Measurements from ENCODE around the gene MAP4.

Gene MAP4

GRCh38 chr3:47949979-47950378 lies 66.2 kb downstream of the MAP4 start:
- H3K79me2 ChIP-seq (ENCODE audit: control insufficient read depth, insufficient read depth, low read length, poor library complexity) = no peaks in the 10 kb centered on the region
- peaks cover 0 to 2% of the 10 kb centered on the region in 2 experiments for H3K36me3 ChIP-seq (ENCODE audit: control insufficient read depth in 1 of 2, insufficient read depth in 2 of 2, low read length in 2 of 2)
- no peaks in the 10 kb centered on the region for H3K4me1 ChIP-seq (ENCODE audit: control insufficient read depth in 1 of 2, insufficient read depth in 2 of 2, low read length in 2 of 2)
- no peak for DNase-seq
- H2AK5ac ChIP-seq (ENCODE audit: low read length) = no peak overlapping the region
- H3K4me2 ChIP-seq (ENCODE audit: low read length) = no peak overlapping the region
- no peak overlapping the region for H3K23ac ChIP-seq (ENCODE audit: low read length)
- H4K12ac ChIP-seq (ENCODE audit: low read depth, low read length) = no peak overlapping the region
- no peak overlapping the region for H2AFZ ChIP-seq (ENCODE audit: insufficient read depth, low read length, poor library complexity)
- no peak overlapping the region for H2BK12ac ChIP-seq (ENCODE audit: low read length)
- no peaks in the 10 kb centered on the region for H3K79me1 ChIP-seq (ENCODE audit: low read length)
- no peaks in the 10 kb centered on the region for H3K9me3 ChIP-seq (ENCODE audit: insufficient read depth, low read depth, low read length)
- no peak overlapping the region for H3K14ac ChIP-seq (ENCODE audit: low read length)
- no peak overlapping the region for H3K27ac ChIP-seq (ENCODE audit: low read depth, low read length)
- H2BK5ac ChIP-seq (ENCODE audit: low read depth, low read length, poor library complexity) = no peak overlapping the region
- no peak overlapping the region for H4K8ac ChIP-seq (ENCODE audit: low read depth, low read length)
- H4K91ac ChIP-seq (ENCODE audit: low read depth, low read length) = no peak overlapping the region
- no CpG with 5 or more reads among the region's 3 CpGs for WGBS (ENCODE audit: extremely low coverage, insufficient coverage, insufficient read length)
- no peak overlapping the region for H3K9ac ChIP-seq (ENCODE audit: low read length)
- no peak overlapping the region for H3K4ac ChIP-seq (ENCODE audit: low read depth, low read length)
- H2BK120ac ChIP-seq (ENCODE audit: insufficient read depth, low read length, poor library complexity) = no peak overlapping the region
- H3K27me3 ChIP-seq (ENCODE audit: insufficient read depth, low read length) = no peaks in the 10 kb centered on the region
- no peak overlapping the region for H3K4me3 ChIP-seq (ENCODE audit: low read depth, low read length)
- H3K18ac ChIP-seq (ENCODE audit: low read length) = no peak overlapping the region

DNA sequence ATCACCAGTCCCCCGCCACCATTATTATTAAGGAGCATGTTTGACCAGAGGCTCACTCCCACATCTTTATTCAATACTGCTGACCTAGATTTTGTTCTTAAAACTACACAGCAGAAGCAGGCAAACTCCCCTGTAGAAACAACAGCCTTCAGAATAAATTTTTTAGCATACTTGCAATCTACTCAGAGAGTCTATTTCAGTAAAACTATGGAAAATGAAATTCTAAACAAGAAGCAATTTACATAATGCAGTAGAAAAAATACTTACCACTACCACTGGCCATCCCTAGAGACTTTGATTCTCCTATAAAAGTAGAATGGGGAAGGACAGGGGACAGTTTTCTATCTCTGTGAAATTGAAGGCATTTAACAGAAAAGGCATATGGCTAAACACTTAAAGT lies 76.0 kb downstream of the MAP4 start:
- H3K27ac ChIP-seq (ENCODE audit: low read depth, low read length) = no peak overlapping the region
- no peak overlapping the region for H2BK12ac ChIP-seq (ENCODE audit: low read length)
- no peak overlapping the region for H3K14ac ChIP-seq (ENCODE audit: low read length)
- no peak overlapping the region for H3K23ac ChIP-seq (ENCODE audit: low read length)
- no peaks in the 10 kb centered on the region for H3K79me2 ChIP-seq (ENCODE audit: control insufficient read depth, insufficient read depth, low read length, poor library complexity)
- H3K36me3 ChIP-seq (ENCODE audit: control insufficient read depth in 1 of 2, insufficient read depth in 2 of 2, low read length in 2 of 2) = peaks cover 0 to 2% of the 10 kb centered on the region in 2 experiments
- H3K4ac ChIP-seq (ENCODE audit: low read depth, low read length) = no peak overlapping the region
- no peak overlapping the region for H2BK120ac ChIP-seq (ENCODE audit: insufficient read depth, low read length, poor library complexity)
- no peaks in the 10 kb centered on the region for H3K79me1 ChIP-seq (ENCODE audit: low read length)
- H4K12ac ChIP-seq (ENCODE audit: low read depth, low read length) = no peak overlapping the region
- no peak overlapping the region for H3K4me3 ChIP-seq (ENCODE audit: low read depth, low read length)
- H3K4me1 ChIP-seq (ENCODE audit: control insufficient read depth in 1 of 2, insufficient read depth in 2 of 2, low read length in 2 of 2) = no peaks in the 10 kb centered on the region
- H2AK5ac ChIP-seq (ENCODE audit: low read length) = no peak overlapping the region
- H3K9ac ChIP-seq (ENCODE audit: low read length) = no peak overlapping the region
- no peak for DNase-seq
- no peak overlapping the region for H2BK5ac ChIP-seq (ENCODE audit: low read depth, low read length, poor library complexity)
- H4K8ac ChIP-seq (ENCODE audit: low read depth, low read length) = no peak overlapping the region
- no peak overlapping the region for H2AFZ ChIP-seq (ENCODE audit: insufficient read depth, low read length, poor library complexity)
- H3K9me3 ChIP-seq (ENCODE audit: insufficient read depth, low read depth, low read length) = no peaks in the 10 kb centered on the region
- no peaks in the 10 kb centered on the region for H3K27me3 ChIP-seq (ENCODE audit: insufficient read depth, low read length)
- no peak overlapping the region for H4K91ac ChIP-seq (ENCODE audit: low read depth, low read length)
- WGBS (ENCODE audit: extremely low coverage, insufficient coverage, insufficient read length) = no CpG with 5 or more reads among the region's 1 CpG
- H3K18ac ChIP-seq (ENCODE audit: low read length) = no peak overlapping the region
- no peak overlapping the region for H3K4me2 ChIP-seq (ENCODE audit: low read length)

DNA sequence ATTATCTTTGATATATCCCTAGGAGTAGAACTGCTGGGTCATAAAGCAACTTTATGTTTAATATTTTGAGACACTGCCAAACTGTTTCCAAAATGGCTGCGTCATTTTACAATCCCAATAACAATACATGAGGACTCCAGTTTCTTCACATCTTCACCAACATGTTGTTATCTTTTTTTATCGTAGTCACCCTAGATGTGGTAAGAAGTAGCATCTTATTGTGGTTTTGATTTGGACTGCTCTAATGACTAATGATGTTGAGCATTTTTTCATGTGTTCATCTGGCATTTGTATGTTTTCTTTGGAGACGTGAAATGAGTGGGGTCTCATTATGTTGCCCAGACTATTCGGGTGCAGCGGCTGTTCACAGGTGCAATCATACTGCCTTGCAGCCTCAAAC lies 83.8 kb downstream of the MAP4 start:
- Histone ChIP-seq H3K14ac (ENCODE audit: low read length) (no peak overlapping the region), H2BK12ac (ENCODE audit: low read length) (no peak overlapping the region), H3K27ac (ENCODE audit: low read depth, low read length) (no peak overlapping the region), H3K79me2 (ENCODE audit: control insufficient read depth, insufficient read depth, low read length, poor library complexity) (no peaks in the 10 kb centered on the region), H2AFZ (ENCODE audit: insufficient read depth, low read length, poor library complexity) (no peak overlapping the region), H4K91ac (ENCODE audit: low read depth, low read length) (no peak overlapping the region), H3K79me1 (ENCODE audit: low read length) (no peaks in the 10 kb centered on the region), H2BK5ac (ENCODE audit: low read depth, low read length, poor library complexity) (no peak overlapping the region), H2BK120ac (ENCODE audit: insufficient read depth, low read length, poor library complexity) (no peak overlapping the region), H4K8ac (ENCODE audit: low read depth, low read length) (no peak overlapping the region), H3K9me3 (ENCODE audit: insufficient read depth, low read depth, low read length) (no peaks in the 10 kb centered on the region), H2AK5ac (ENCODE audit: low read length) (no peak overlapping the region), H3K4ac (ENCODE audit: low read depth, low read length) (no peak overlapping the region), H3K4me1 (ENCODE audit: control insufficient read depth in 1 of 2, insufficient read depth in 2 of 2, low read length in 2 of 2) (no peaks in the 10 kb centered on the region), H3K9ac (ENCODE audit: low read length) (no peak overlapping the region), H3K4me2 (ENCODE audit: low read length) (no peak overlapping the region), H3K23ac (ENCODE audit: low read length) (no peak overlapping the region), H4K12ac (ENCODE audit: low read depth, low read length) (no peak overlapping the region), H3K18ac (ENCODE audit: low read length) (no peak overlapping the region), H3K27me3 (ENCODE audit: insufficient read depth, low read length) (no peaks in the 10 kb centered on the region), H3K36me3 (ENCODE audit: control insufficient read depth in 1 of 2, insufficient read depth in 2 of 2, low read length in 2 of 2) (peaks cover 1 to 4% of the 10 kb centered on the region in 2 experiments), H3K4me3 (ENCODE audit: low read depth, low read length) (no peak overlapping the region)
- DNase-seq = no peak
- WGBS (ENCODE audit: extremely low coverage, insufficient coverage, insufficient read length) = no CpG with 5 or more reads among the region's 5 CpGs

GRCh38 chr3:47930979-47931378 lies 85.2 kb downstream of the MAP4 start:
- H3K79me1 ChIP-seq (ENCODE audit: low read length) = no peaks in the 10 kb centered on the region
- H2AFZ ChIP-seq (ENCODE audit: insufficient read depth, low read length, poor library complexity) = no peak overlapping the region
- no peak overlapping the region for H3K23ac ChIP-seq (ENCODE audit: low read length)
- H2BK120ac ChIP-seq (ENCODE audit: insufficient read depth, low read length, poor library complexity) = no peak overlapping the region
- no peak overlapping the region for H3K4me3 ChIP-seq (ENCODE audit: low read depth, low read length)
- H3K14ac ChIP-seq (ENCODE audit: low read length) = no peak overlapping the region
- no peaks in the 10 kb centered on the region for H3K27me3 ChIP-seq (ENCODE audit: insufficient read depth, low read length)
- H3K4ac ChIP-seq (ENCODE audit: low read depth, low read length) = no peak overlapping the region
- H2AK5ac ChIP-seq (ENCODE audit: low read length) = no peak overlapping the region
- WGBS (ENCODE audit: extremely low coverage, insufficient coverage, insufficient read length) = no CpG with 5 or more reads among the region's 4 CpGs
- no peak overlapping the region for H4K8ac ChIP-seq (ENCODE audit: low read depth, low read length)
- no peak overlapping the region for H3K18ac ChIP-seq (ENCODE audit: low read length)
- H3K4me1 ChIP-seq (ENCODE audit: control insufficient read depth in 1 of 2, insufficient read depth in 2 of 2, low read length in 2 of 2) = no peaks in the 10 kb centered on the region
- H3K36me3 ChIP-seq (ENCODE audit: control insufficient read depth in 1 of 2, insufficient read depth in 2 of 2, low read length in 2 of 2) = peaks cover 10% of the 10 kb centered on the region in 2 experiments
- no peak overlapping the region for H3K27ac ChIP-seq (ENCODE audit: low read depth, low read length)
- no peak overlapping the region for H2BK12ac ChIP-seq (ENCODE audit: low read length)
- no peak overlapping the region for H3K4me2 ChIP-seq (ENCODE audit: low read length)
- no peak overlapping the region for H2BK5ac ChIP-seq (ENCODE audit: low read depth, low read length, poor library complexity)
- no peaks in the 10 kb centered on the region for H3K9me3 ChIP-seq (ENCODE audit: insufficient read depth, low read depth, low read length)
- H4K91ac ChIP-seq (ENCODE audit: low read depth, low read length) = no peak overlapping the region
- no peaks in the 10 kb centered on the region for H3K79me2 ChIP-seq (ENCODE audit: control insufficient read depth, insufficient read depth, low read length, poor library complexity)
- no peak overlapping the region for H3K9ac ChIP-seq (ENCODE audit: low read length)
- no peak overlapping the region for H4K12ac ChIP-seq (ENCODE audit: low read depth, low read length)
- no peak for DNase-seq

Data from trophoblast cell (in vitro differentiated cells and primary cell).